Measurements from ENCODE around the gene DMD.

Gene DMD

DNA sequence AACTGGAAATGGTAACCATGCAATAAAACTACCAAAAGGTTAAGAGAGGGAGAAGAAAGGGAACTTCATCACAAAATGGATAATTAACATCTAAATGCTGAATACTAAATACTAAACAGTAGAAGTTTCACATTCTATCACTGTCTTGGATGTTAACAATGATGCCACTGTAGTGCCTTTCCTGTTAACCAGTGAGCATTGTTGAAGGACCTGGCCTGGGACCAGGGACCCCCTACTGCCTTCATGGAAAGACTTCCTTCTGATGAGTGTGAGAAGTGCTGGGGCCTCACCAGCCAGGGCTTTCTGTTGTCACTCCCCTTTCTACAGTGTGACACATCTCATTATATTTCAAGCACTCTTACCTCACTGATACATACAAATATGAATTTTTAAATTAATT, 1400.2 kb downstream of the DMD start:
- no peak overlapping the region for H3K4me3 ChIP-seq (ENCODE audit: control insufficient read depth, low read depth, low read length)
- DNase-seq (ENCODE audit: low read depth) = no peak
- no peak for TF ChIP-seq CTCF (IDR thresholded peaks at IDR 0.05; ENCODE audit: control insufficient read depth, insufficient read depth, low read depth, low read length, missing control alignments)

- TF ChIP-seq CTCF (IDR thresholded peaks at IDR 0.05; ENCODE audit: control insufficient read depth, insufficient read depth, low read depth, low read length, missing control alignments) = no peak
- no peak for DNase-seq (ENCODE audit: low read depth)
- H3K4me3 ChIP-seq (ENCODE audit: control insufficient read depth, low read depth, low read length) = no peak overlapping the region
Observed at GRCh38 chrX:31808357-31808756, 1403.0 kb downstream of the DMD start.

GRCh38 chrX:31807165-31807564, 1404.2 kb downstream of the DMD start:
- no peak overlapping the region for H3K4me3 ChIP-seq (ENCODE audit: control insufficient read depth, low read depth, low read length)
- no peak for TF ChIP-seq CTCF (IDR thresholded peaks at IDR 0.05; ENCODE audit: control insufficient read depth, insufficient read depth, low read depth, low read length, missing control alignments)

DNA sequence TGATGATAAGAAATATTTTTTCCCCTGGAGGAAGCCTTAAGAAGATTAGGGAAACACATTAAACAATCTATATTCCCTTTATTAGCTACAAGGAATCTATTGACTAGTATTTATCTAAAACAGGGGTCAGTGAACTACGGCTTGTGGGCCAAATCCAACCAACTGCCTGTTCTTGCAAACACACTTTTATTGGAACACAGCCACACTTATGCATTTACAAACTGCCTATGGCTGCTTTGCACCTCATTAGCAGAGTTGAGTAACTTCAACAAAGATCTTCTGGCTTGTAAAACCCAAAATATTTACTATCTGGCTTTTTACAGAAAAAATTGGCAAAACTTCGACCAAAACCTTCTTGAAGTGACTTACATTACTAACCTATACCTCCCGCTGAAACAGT, 1405.6 kb downstream of the DMD start:
- H3K4me3 ChIP-seq (ENCODE audit: control insufficient read depth, low read depth, low read length) = no peak overlapping the region
- DNase-seq (ENCODE audit: low read depth) = no peak
- no peak for TF ChIP-seq CTCF (IDR thresholded peaks at IDR 0.05; ENCODE audit: control insufficient read depth, insufficient read depth, low read depth, low read length, missing control alignments)

More at GRCh38 chrX:31807165-31807564, 1404.2 kb downstream of the DMD start:
- DNase-seq (ENCODE audit: low read depth) = no peak

- DNase-seq (ENCODE audit: low read depth) = no peak
- TF ChIP-seq CTCF (IDR thresholded peaks at IDR 0.05; ENCODE audit: control insufficient read depth, insufficient read depth, low read depth, low read length, missing control alignments) = no peak
- H3K4me3 ChIP-seq (ENCODE audit: control insufficient read depth, low read depth, low read length) = no peak overlapping the region
Observed at GRCh38 chrX:31800219-31800618, 1411.1 kb downstream of the DMD start.

GRCh38 chrX:31796624-31797023, 1414.7 kb downstream of the DMD start:
- no peak for TF ChIP-seq CTCF (IDR thresholded peaks at IDR 0.05; ENCODE audit: control insufficient read depth, insufficient read depth, low read depth, low read length, missing control alignments)
- no peak for DNase-seq (ENCODE audit: low read depth)
- no peak overlapping the region for H3K4me3 ChIP-seq (ENCODE audit: control insufficient read depth, low read depth, low read length)

DNA sequence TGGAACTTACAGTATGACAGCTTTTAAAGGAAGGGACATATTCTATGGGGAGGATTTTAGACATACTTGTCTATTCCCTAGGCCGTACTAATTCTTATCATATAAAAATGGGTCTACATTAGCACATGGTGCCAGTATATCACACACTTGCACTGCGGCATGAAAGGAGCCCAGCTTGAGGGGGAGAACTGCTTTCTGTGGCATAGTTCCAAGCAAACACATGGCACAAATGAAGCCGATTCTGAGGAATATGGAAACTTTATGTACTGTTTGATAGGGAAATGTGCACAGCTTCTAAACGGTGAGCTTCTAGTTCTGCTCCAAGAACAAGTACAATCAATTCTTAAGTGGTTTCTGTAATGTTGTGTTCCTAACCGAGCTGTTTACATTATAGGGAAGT, 1463.9 kb downstream of the DMD start:
- TF ChIP-seq CTCF (IDR thresholded peaks at IDR 0.05; ENCODE audit: control insufficient read depth, insufficient read depth, low read depth, low read length, missing control alignments) = no peak
- no peak for DNase-seq (ENCODE audit: low read depth)
- no peak overlapping the region for H3K4me3 ChIP-seq (ENCODE audit: control insufficient read depth, low read depth, low read length)
